NT2/D1 (cell line): ENCODE results near the gene CRB1.

Experiments
- SUZ12 ChIP-seq: IDR thresholded peaks from 2 replicates; pipeline ENCODE4 v1.6.1; 2011; ENCODE audit not compliant: insufficient read length, insufficient read depth; ENCODE audit errors: extremely low read depth
- ZNF274 ChIP-seq: IDR thresholded peaks from 2 replicates; pipeline ENCODE4 v1.6.1; 2011; ENCODE audit warnings: mild to moderate bottlenecking, low read depth, low read length

GRCh38 chr1:197305925-197306324, 37.9 kb downstream of the CRB1 start:
- TF ChIP-seq ZNF274 (no peak), SUZ12 (no peak)
